ENCODE results near the gene RPL29. TPM values are rescaled to one million over a fixed set of nuclear protein-coding genes. Genes with fewer than 3 reads are reported as not detected.

The RPL29 gene
- total and polyA plus RNA-seq, 2 of the 13 experiments (the other 11 are each of a cell fraction or from before 2014, with no cell fraction given), result 1,348 to 2,263 TPM

DNA sequence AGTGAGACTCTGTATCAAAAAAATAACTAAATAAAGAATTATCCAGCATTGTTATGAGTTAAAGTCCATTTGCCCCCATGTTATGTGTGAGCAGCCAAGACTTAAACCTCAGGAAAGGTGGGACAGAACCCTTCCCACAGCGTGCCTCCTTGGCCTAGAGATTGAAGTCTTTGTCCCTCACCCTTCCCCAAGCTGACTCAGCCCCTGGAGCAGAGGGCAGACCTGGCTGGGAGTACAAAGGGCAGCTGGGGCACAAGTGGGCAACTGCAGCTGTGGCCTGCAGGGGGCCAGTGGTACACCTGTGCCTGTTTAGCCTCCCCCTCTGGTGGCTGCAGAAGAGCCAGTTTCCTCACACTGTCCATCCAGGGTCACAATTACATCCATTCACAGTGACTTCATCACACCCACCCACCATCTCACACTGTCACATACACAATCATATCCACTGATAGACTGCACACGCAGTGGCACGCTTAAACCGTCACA is 13.3 kb downstream of the RPL29 start (continued):
- TF ChIP-seq, protein P1, sequence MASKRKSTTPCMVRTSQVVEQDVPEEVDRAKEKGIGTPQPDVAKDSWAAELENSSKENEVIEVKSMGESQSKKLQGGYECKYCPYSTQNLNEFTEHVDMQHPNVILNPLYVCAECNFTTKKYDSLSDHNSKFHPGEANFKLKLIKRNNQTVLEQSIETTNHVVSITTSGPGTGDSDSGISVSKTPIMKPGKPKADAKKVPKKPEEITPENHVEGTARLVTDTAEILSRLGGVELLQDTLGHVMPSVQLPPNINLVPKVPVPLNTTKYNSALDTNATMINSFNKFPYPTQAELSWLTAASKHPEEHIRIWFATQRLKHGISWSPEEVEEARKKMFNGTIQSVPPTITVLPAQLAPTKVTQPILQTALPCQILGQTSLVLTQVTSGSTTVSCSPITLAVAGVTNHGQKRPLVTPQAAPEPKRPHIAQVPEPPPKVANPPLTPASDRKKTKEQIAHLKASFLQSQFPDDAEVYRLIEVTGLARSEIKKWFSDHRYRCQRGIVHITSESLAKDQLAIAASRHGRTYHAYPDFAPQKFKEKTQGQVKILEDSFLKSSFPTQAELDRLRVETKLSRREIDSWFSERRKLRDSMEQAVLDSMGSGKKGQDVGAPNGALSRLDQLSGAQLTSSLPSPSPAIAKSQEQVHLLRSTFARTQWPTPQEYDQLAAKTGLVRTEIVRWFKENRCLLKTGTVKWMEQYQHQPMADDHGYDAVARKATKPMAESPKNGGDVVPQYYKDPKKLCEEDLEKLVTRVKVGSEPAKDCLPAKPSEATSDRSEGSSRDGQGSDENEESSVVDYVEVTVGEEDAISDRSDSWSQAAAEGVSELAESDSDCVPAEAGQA (IDR thresholded peaks at IDR 0.05; ENCODE audit: low read depth), result peak; percentile 57; the same call in 1 of the 2 replicates
- TF ChIP-seq, protein P1 (CRISPR knock-in tag; IDR thresholded peaks at IDR 0.05; ENCODE audit: borderline replicate concordance), result no peak
- TF ChIP-seq MBD4 (IDR thresholded peaks at IDR 0.05; ENCODE audit: borderline replicate concordance, low read length) (no peak), ZNF883 (CRISPR knock-in tag; IDR thresholded peaks at IDR 0.05; ENCODE audit: not compliant biosample characterization) (no peak), GZF1 (CRISPR knock-in tag; IDR thresholded peaks at IDR 0.05) (no peak), ZNF766 (CRISPR knock-in tag; IDR thresholded peaks at IDR 0.05; ENCODE audit: borderline replicate concordance) (no peak; the same call in 1 of the 2 replicates), SIN3A (IDR thresholded peaks at IDR 0.05; ENCODE audit: borderline replicate concordance, low read depth, low read length) (peak; percentile 77; the same call in 1 of the 2 replicates), RFX5 (IDR thresholded peaks at IDR 0.05; ENCODE audit: low read depth, low read length) (no peak), ELF1 (CRISPR knock-in tag; IDR thresholded peaks at IDR 0.05) (no peak), IRX3 (CRISPR knock-in tag; IDR thresholded peaks at IDR 0.05; ENCODE audit: borderline replicate concordance, low read depth) (no peak), CAMTA2 (CRISPR knock-in tag; IDR thresholded peaks at IDR 0.05; ENCODE audit: borderline replicate concordance) (no peak), ZNF768 (CRISPR knock-in tag; IDR thresholded peaks at IDR 0.05) (peak; percentile 43; the same call in 1 of the 2 replicates), HDAC6 (IDR thresholded peaks at IDR 0.05; ENCODE audit: low read depth, low read length) (no peak), TBP (CRISPR knock-in tag; IDR thresholded peaks at IDR 0.05) (no peak), STAG1 (CRISPR knock-in tag; IDR thresholded peaks at IDR 0.05) (peak; percentile 57), TBX3 (IDR thresholded peaks at IDR 0.05; ENCODE audit: borderline replicate concordance) (peak; percentile 39; the same call in 1 of the 2 replicates), TAF15 (IDR thresholded peaks at IDR 0.05; ENCODE audit: low read depth, low read length, poor library complexity, severe bottlenecking) (no peak)
- TF ChIP-seq, protein P2, sequence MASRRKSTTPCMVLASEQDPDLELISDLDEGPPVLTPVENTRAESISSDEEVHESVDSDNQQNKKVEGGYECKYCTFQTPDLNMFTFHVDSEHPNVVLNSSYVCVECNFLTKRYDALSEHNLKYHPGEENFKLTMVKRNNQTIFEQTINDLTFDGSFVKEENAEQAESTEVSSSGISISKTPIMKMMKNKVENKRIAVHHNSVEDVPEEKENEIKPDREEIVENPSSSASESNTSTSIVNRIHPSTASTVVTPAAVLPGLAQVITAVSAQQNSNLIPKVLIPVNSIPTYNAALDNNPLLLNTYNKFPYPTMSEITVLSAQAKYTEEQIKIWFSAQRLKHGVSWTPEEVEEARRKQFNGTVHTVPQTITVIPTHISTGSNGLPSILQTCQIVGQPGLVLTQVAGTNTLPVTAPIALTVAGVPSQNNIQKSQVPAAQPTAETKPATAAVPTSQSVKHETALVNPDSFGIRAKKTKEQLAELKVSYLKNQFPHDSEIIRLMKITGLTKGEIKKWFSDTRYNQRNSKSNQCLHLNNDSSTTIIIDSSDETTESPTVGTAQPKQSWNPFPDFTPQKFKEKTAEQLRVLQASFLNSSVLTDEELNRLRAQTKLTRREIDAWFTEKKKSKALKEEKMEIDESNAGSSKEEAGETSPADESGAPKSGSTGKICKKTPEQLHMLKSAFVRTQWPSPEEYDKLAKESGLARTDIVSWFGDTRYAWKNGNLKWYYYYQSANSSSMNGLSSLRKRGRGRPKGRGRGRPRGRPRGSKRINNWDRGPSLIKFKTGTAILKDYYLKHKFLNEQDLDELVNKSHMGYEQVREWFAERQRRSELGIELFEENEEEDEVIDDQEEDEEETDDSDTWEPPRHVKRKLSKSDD (CRISPR knock-in tag; IDR thresholded peaks at IDR 0.05; ENCODE audit: low read depth), result peak; percentile 27; the same call in 1 of the 2 replicates
- TF ChIP-seq, protein P3, sequence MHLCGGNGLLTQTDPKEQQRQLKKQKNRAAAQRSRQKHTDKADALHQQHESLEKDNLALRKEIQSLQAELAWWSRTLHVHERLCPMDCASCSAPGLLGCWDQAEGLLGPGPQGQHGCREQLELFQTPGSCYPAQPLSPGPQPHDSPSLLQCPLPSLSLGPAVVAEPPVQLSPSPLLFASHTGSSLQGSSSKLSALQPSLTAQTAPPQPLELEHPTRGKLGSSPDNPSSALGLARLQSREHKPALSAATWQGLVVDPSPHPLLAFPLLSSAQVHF (CRISPR knock-in tag; IDR thresholded peaks at IDR 0.05), result 0 out of 2 replicates have a peak, but pooled peaks have one; percentile 16
- TF ChIP-seq, protein P4, sequence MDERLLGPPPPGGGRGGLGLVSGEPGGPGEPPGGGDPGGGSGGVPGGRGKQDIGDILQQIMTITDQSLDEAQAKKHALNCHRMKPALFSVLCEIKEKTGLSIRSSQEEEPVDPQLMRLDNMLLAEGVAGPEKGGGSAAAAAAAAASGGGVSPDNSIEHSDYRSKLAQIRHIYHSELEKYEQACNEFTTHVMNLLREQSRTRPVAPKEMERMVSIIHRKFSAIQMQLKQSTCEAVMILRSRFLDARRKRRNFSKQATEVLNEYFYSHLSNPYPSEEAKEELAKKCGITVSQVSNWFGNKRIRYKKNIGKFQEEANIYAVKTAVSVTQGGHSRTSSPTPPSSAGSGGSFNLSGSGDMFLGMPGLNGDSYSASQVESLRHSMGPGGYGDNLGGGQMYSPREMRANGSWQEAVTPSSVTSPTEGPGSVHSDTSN (CRISPR knock-in tag; IDR thresholded peaks at IDR 0.05), result no peak

All from HepG2 (cell line).